HepG2 (cell line): Measurements from ENCODE around the gene LENEP. TPM values are rescaled to one million over a fixed set of nuclear protein-coding genes. Genes with fewer than 3 reads are reported as not detected.

Source experiments
- ADNP ChIP-seq: sonication (generic); formaldehyde crosslinking; IDR thresholded peaks from 2 replicates; pipeline ENCODE4 v1.4.0; 2020; ENCODE audit warnings: missing genetic modification reagents
- ARNT ChIP-seq: fragments of 450-650 bp; IDR thresholded peaks from 2 replicates; pipeline ENCODE4 v1.6.1; 2017
- CAMTA2 ChIP-seq: sonication (generic); formaldehyde crosslinking; IDR thresholded peaks from 2 replicates; pipeline ENCODE4 v1.4.0; 2020; ENCODE audit warnings: mild to moderate bottlenecking, missing genetic modification reagents, borderline replicate concordance
- FOXA1 ChIP-seq, 2 experiments: fragments of 450-650 bp in 1 of 2; sonication (generic) in 1 of 2; formaldehyde crosslinking in 1 of 2; IDR thresholded peaks; 2 replicates each; pipeline versions ENCODE4 v1.4.0 to v1.6.1; 2016 to 2020; ENCODE audit warnings: missing genetic modification reagents in 1 of 2
- FOXK2 ChIP-seq: fragments of 450-650 bp; IDR thresholded peaks from 2 replicates; pipeline ENCODE4 v1.6.1; 2016
- KLF16 ChIP-seq, 2 experiments: sonication (generic) in 1 of 2; formaldehyde crosslinking in 1 of 2; IDR thresholded peaks; 2 replicates each; pipeline versions ENCODE4 v1.6.1 to v1.8.0; 2016 to 2023; ENCODE audit warnings: missing genetic modification reagents in 2 of 2, missing compliant biosample characterization in 1 of 2
- RBM39 ChIP-seq: fragments of 200-400 bp; formaldehyde crosslinking; IDR thresholded peaks from one replicate; pipeline ENCODE4 v1.6.1; 2018; ENCODE audit warnings: antibody characterized with exemption, mild to moderate bottlenecking, low read depth, low read length; ENCODE audit not compliant: poor library complexity, severe bottlenecking
- RFX1 ChIP-seq: fragments of 450-650 bp; IDR thresholded peaks from 2 replicates; pipeline ENCODE4 v1.6.1; 2017
- ZBTB8A ChIP-seq: sonication (generic); formaldehyde crosslinking; IDR thresholded peaks from 2 replicates; pipeline ENCODE4 v1.4.0; 2020; ENCODE audit warnings: mild to moderate bottlenecking, low read depth, missing genetic modification reagents, borderline replicate concordance
- ZFP37 ChIP-seq: sonication (generic); formaldehyde crosslinking; IDR thresholded peaks from 2 replicates; pipeline ENCODE4 v1.4.0; 2020; ENCODE audit warnings: missing genetic modification reagents, borderline replicate concordance
- ZNF496 ChIP-seq: sonication (generic); formaldehyde crosslinking; IDR thresholded peaks from 2 replicates; pipeline ENCODE4 v1.8.1; 2023; ENCODE audit warnings: mild to moderate bottlenecking, moderate library complexity, missing genetic modification reagents; ENCODE audit not compliant: insufficient replicate concordance
- ZNF589 ChIP-seq: sonication (generic); formaldehyde crosslinking; conservative IDR thresholded peaks from 2 replicates; pipeline ENCODE4 v1.8.0; 2022; ENCODE audit warnings: mild to moderate bottlenecking, moderate library complexity, missing genetic modification reagents
- ZNF605 ChIP-seq: sonication (generic); formaldehyde crosslinking; IDR thresholded peaks from 2 replicates; pipeline ENCODE4 v1.8.0; 2022; ENCODE audit warnings: mild to moderate bottlenecking, missing genetic modification reagents
- ZNF674 ChIP-seq: sonication (generic); formaldehyde crosslinking; IDR thresholded peaks from 2 replicates; pipeline ENCODE4 v1.5.0; 2020; ENCODE audit warnings: low read depth, mild to moderate bottlenecking, missing genetic modification reagents
- ZNF788 ChIP-seq: sonication (generic); formaldehyde crosslinking; IDR thresholded peaks from 2 replicates; pipeline ENCODE4 v1.5.0; 2020; ENCODE audit warnings: mild to moderate bottlenecking, missing genetic modification reagents, borderline replicate concordance
- polyA plus RNA-seq, 8 experiments: library from polyadenylated mRNA; depleted of rRNA in 3 of 8; stranded (reverse) in 7 of 8; unstranded in 1 of 8; fragments of >200 nt; fragmentation: Illumina TruSeq in 4 of 8; extraction: Trizol in 4 of 8; gene quantifications; 2 replicates each; pipeline versions ENCODE4 v1.2.1 to v1.2.3, GENCODE V29; 2011 to 2016; ENCODE audit warnings: low read depth in 4 of 8, missing spikeins in 1 of 8, mixed read lengths in 1 of 8; ENCODE audit not compliant: insufficient read depth in 1 of 8
- total RNA-seq, 5 experiments: library from RNA; depleted of rRNA; stranded (reverse); fragments of >200 nt; fragmentation: Illumina TruSeq; extraction: Trizol; gene quantifications; 2 replicates each; pipeline ENCODE4 v1.2.3, GENCODE V29; 2016; ENCODE audit warnings: low read depth in 1 of 5
- TF ChIP-seq, protein P1 (sequence below): sonication (generic); formaldehyde crosslinking; IDR thresholded peaks from 2 replicates; pipeline ENCODE4 v1.8.1; 2023; ENCODE audit warnings: mild to moderate bottlenecking, moderate library complexity, missing genetic modification reagents
- TF ChIP-seq, protein P2 (sequence below): sonication (generic); formaldehyde crosslinking; IDR thresholded peaks from 2 replicates; pipeline ENCODE4 v1.4.0; 2020; ENCODE audit warnings: missing genetic modification reagents, borderline replicate concordance
- TF ChIP-seq, protein P3 (sequence below): sonication (generic); formaldehyde crosslinking; IDR thresholded peaks from 2 replicates; pipeline ENCODE4 v1.8.0; 2022; ENCODE audit warnings: mild to moderate bottlenecking, missing genetic modification reagents, borderline replicate concordance
- TF ChIP-seq, protein P4 (sequence below): sonication (generic); formaldehyde crosslinking; IDR thresholded peaks from 2 replicates; pipeline ENCODE4 v1.5.0; 2020; ENCODE audit warnings: mild to moderate bottlenecking, missing genetic modification reagents
- TF ChIP-seq, protein P5 (sequence below): sonication (generic); IDR thresholded peaks from 2 replicates; pipeline ENCODE4 v1.6.1; 2016; ENCODE audit warnings: low read depth, borderline replicate concordance

LENEP gene
- total and polyA plus RNA-seq, 2 of the 13 experiments (the other 11 are each of a cell fraction or from before 2014, with no cell fraction given), result 0.29 TPM; not detected in 1

DNA sequence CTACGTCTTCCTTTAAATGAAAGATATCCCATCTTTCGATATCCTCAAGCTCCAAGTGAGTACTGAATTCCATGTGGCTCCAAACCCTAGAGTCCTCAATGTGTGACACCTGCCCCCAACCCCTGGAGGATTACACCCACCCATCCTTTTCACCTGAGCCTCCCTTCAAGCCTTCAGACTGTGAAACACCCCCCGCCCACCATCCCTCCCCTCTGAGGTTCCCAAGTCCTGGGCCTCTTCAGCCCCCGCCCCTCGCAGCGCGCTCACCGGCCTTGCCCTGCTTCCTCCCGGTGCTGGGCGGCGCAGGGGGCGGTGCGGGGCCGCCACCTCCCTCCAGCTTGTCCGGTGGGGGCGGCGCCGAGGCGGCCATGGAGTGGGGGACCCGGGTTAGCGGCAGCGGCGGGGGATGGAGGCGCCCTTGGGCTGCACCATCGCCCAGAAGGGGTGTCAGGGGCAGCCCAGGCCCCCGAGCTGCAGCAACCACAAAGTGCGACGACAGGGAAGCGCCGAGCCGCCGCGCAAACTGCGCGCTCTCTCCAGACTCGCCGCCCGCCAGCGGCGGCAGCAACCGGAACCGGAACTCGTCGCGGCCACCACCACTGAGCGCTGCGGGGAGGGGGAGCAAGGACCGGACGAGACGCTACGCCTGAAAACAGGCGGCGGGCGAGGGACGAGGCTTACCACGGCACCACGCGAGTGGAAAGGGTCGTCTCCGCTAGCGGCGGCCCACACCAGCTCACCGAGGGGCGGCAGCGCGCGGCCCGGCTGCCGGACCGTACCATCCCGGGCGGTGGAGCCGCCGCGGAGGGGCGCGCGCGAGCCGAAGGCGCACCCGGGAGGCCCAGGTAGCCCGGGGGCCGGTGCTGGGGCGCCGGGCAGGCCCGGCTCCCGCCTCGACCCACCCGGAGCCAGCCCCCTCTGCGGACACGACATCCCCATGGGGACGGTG is 31.9 kb upstream of the LENEP start, which contains the start of gene PYGO2 (continued):
- TF ChIP-seq, protein P1, sequence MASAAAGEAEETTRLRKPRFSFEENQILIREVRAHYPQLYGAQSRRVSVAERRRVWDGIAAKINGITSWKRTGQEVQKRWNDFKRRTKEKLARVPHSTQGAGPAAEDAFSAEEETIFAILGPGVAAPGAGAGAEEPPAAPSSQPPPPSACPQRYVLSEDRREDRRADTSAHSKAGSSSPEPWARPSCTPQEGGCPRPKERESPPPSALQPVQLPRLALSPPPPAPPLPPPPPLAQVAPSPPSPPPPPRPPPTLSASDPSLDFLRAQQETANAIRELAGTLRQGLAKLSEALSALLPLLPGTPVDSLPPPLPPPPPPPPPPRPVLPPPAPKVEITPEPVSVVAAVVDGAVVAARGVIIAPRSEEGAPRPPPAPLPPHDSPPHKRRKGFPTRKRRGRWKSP, result peak; percentile 93
- TF ChIP-seq FOXK2 (peak; percentile 84), ADNP (CRISPR knock-in tag) (no peak), FOXA1 (IDR thresholded peaks at IDR 0.05) (no peak), FOXA1 (CRISPR knock-in tag; IDR thresholded peaks at IDR 0.05) (no peak), ZNF674 (CRISPR knock-in tag) (no peak; the same call in 1 of the 2 replicates), ZNF788 (peak; percentile 88; the same call in 1 of the 2 replicates), KLF16 (CRISPR knock-in tag; IDR thresholded peaks at IDR 0.05) (peak in 1 of 2 experiments; percentile 75; a peak in 2 of 4 replicates), ZNF605 (no peak; the same call in 1 of the 2 replicates), RFX1 (no peak), ZNF589 (CRISPR knock-in tag) (0 out of 2 replicates have a peak, but pooled peaks have one; percentile 28), ZBTB8A (CRISPR knock-in tag) (peak; percentile 40; the same call in 1 of the 2 replicates), RBM39 (peak; percentile 41), CAMTA2 (CRISPR knock-in tag) (0 out of 2 replicates have a peak, but pooled peaks have one; percentile 12), ARNT (no peak), ZFP37 (CRISPR knock-in tag) (no peak), ZNF496 (CRISPR knock-in tag) (no peak)
- TF ChIP-seq, protein P2, sequence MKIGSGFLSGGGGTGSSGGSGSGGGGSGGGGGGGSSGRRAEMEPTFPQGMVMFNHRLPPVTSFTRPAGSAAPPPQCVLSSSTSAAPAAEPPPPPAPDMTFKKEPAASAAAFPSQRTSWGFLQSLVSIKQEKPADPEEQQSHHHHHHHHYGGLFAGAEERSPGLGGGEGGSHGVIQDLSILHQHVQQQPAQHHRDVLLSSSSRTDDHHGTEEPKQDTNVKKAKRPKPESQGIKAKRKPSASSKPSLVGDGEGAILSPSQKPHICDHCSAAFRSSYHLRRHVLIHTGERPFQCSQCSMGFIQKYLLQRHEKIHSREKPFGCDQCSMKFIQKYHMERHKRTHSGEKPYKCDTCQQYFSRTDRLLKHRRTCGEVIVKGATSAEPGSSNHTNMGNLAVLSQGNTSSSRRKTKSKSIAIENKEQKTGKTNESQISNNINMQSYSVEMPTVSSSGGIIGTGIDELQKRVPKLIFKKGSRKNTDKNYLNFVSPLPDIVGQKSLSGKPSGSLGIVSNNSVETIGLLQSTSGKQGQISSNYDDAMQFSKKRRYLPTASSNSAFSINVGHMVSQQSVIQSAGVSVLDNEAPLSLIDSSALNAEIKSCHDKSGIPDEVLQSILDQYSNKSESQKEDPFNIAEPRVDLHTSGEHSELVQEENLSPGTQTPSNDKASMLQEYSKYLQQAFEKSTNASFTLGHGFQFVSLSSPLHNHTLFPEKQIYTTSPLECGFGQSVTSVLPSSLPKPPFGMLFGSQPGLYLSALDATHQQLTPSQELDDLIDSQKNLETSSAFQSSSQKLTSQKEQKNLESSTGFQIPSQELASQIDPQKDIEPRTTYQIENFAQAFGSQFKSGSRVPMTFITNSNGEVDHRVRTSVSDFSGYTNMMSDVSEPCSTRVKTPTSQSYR (CRISPR knock-in tag), result no peak; the same call in 1 of the 2 replicates
- TF ChIP-seq, protein P3, sequence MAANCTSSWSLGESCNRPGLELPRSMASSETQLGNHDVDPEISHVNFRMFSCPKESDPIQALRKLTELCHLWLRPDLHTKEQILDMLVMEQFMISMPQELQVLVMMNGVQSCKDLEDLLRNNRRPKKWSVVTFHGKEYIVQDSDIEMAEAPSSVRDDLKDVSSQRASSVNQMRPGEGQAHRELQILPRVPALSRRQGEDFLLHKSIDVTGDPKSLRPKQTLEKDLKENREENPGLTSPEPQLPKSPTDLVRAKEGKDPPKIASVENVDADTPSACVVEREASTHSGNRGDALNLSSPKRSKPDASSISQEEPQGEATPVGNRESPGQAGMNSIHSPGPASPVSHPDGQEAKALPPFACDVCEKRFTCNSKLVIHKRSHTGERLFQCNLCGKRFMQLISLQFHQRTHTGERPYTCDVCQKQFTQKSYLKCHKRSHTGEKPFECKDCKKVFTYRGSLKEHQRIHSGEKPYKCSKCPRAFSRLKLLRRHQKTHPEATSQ (CRISPR knock-in tag), result no peak
- TF ChIP-seq, protein P4, sequence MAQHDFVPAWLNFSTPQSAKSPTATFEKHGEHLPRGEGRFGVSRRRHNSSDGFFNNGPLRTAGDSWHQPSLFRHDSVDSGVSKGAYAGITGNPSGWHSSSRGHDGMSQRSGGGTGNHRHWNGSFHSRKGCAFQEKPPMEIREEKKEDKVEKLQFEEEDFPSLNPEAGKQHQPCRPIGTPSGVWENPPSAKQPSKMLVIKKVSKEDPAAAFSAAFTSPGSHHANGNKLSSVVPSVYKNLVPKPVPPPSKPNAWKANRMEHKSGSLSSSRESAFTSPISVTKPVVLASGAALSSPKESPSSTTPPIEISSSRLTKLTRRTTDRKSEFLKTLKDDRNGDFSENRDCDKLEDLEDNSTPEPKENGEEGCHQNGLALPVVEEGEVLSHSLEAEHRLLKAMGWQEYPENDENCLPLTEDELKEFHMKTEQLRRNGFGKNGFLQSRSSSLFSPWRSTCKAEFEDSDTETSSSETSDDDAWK (CRISPR knock-in tag), result no peak
- TF ChIP-seq, protein P5, sequence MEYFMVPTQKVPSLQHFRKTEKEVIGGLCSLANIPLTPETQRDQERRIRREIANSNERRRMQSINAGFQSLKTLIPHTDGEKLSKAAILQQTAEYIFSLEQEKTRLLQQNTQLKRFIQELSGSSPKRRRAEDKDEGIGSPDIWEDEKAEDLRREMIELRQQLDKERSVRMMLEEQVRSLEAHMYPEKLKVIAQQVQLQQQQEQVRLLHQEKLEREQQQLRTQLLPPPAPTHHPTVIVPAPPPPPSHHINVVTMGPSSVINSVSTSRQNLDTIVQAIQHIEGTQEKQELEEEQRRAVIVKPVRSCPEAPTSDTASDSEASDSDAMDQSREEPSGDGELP, result 0 out of 2 replicates have a peak, but pooled peaks have one; percentile 31
